Prostate gland (tissue), 2 donors: ENCODE results near the gene PLCB4.

Experiments used
- CTCF ChIP-seq, 4 experiments: fragments of 200-600 bp in 2 of 4; fragments of 450-650 bp in 2 of 4; sonication (generic) in 2 of 4; IDR thresholded peaks; 1 replicate in 3 of 4; 2 replicates in 1 of 4; pipeline ENCODE4 v1.5.1; 2016 to 2019; ENCODE audit warnings: antibody characterized with exemption in 4 of 4, mild to moderate bottlenecking in 2 of 4, moderate library complexity in 2 of 4
- POLR2A ChIP-seq: fragments of 450-650 bp; IDR thresholded peaks from one replicate; pipeline ENCODE4 v1.6.1; 2016; ENCODE audit warnings: antibody characterized with exemption, mild to moderate bottlenecking
- POLR2AphosphoS5 ChIP-seq: sonication (generic); formaldehyde crosslinking; IDR thresholded peaks from one replicate; pipeline ENCODE4 v1.6.1; 2017; ENCODE audit warnings: antibody characterized with exemption

DNA sequence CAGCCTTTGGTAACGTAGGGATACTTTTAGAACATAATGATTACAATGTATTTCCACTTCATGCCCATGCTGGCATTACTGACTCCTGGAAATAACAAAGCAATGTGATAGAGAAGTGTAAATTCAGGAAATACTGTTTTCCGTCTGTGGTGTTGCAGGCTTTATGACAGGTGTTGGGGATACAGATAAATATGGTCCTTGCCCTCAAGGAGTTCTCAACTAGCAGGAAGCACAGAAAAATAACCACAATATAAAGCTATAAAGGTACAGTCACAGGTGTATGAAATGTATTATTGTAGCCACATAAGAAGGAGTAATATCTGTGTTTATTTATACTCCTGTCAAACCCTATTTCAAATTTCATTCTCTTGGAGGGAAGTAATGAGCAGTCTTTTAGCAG lies 432.6 kb downstream of the PLCB4 start:
- no peak for TF ChIP-seq CTCF (IDR thresholded peaks at IDR 0.05)
- no peak for TF ChIP-seq POLR2AphosphoS5
- no peak for TF ChIP-seq POLR2A
